IMR-90 (cell line): ENCODE data around the gene SENP5. TPM values are rescaled to one million over a fixed set of nuclear protein-coding genes. Genes with fewer than 3 reads are reported as not detected.

Source experiments
- ATAC-seq: fragments of 200-7000 bp; cut with Tn5 transposase; 2 replicates; pipeline ENCODE4 v1.9.1; 2020; ENCODE audit warnings: low read depth, mild to moderate bottlenecking, moderate library complexity
- BruUV-seq: library from RNA; stranded (reverse); fragments of 400-500 nt; replicated peaks from 2 replicates; lab custom pipeline; 2021; lab: Mats Ljungman, UMichigan
- CTCF ChIA-PET: fragments of 300-600 bp; formaldehyde crosslinking; extraction: SDS; loops from one replicate; lab custom pipeline; 2021; ENCODE audit warnings: antibody characterized with exemption; lab: Yijun Ruan, JAX
- POLR2A ChIA-PET: fragments of 300-600 bp; sonication (Branson Sonifier 250); formaldehyde crosslinking; loops from one replicate; lab custom pipeline; 2022; ENCODE audit warnings: antibody characterized with exemption; ENCODE audit not compliant: unreplicated experiment; lab: Charles Lee
- DNase-seq: peaks from one replicate; pipeline ENCODE4 v3.0.0; 2013
- H2AFZ ChIP-seq: replicated peaks from 2 replicates; pipeline ENCODE3; 2013; ENCODE audit warnings: low read length, mild to moderate bottlenecking; ENCODE audit not compliant: poor library complexity
- H2AK5ac ChIP-seq: 2 replicates; pipeline ENCODE4 v1.6.1; 2013; ENCODE audit warnings: low read depth, low read length, inconsistent platforms
- H2AK9ac ChIP-seq: replicated peaks from 2 replicates; pipeline ENCODE3; 2013; ENCODE audit warnings: mild to moderate bottlenecking, low read depth, low read length, moderate library complexity; ENCODE audit not compliant: poor library complexity
- H2BK120ac ChIP-seq: 2 replicates; pipeline ENCODE4 v1.6.1; 2013; ENCODE audit warnings: low read depth, low read length, inconsistent platforms
- H2BK15ac ChIP-seq: 3 replicates; pipeline ENCODE4 v1.6.1; 2013; ENCODE audit warnings: low read depth, low read length, inconsistent platforms
- H2BK20ac ChIP-seq: 2 replicates; pipeline ENCODE4 v1.6.1; 2013; ENCODE audit warnings: low read depth, mild to moderate bottlenecking, inconsistent platforms, low read length, moderate library complexity
- H2BK5ac ChIP-seq: 2 replicates; pipeline ENCODE4 v1.6.1; 2013; ENCODE audit warnings: mild to moderate bottlenecking, low read depth, low read length, inconsistent platforms; ENCODE audit not compliant: poor library complexity, severe bottlenecking
- H3K14ac ChIP-seq: replicated peaks from 2 replicates; pipeline ENCODE4 v1.6.1; 2013; ENCODE audit warnings: low read depth, low read length, inconsistent platforms
- H3K18ac ChIP-seq: 2 replicates; pipeline ENCODE4 v1.6.1; 2013; ENCODE audit warnings: low read depth, low read length, control low read depth
- H3K23ac ChIP-seq: 2 replicates; pipeline ENCODE4 v1.6.1; 2013; ENCODE audit warnings: low read depth, low read length, inconsistent platforms
- H3K27ac ChIP-seq: 2 replicates; pipeline ENCODE4 v1.5.1; 2013; ENCODE audit warnings: mild to moderate bottlenecking, control low read depth, low read length; ENCODE audit not compliant: insufficient read depth
- H3K27me3 ChIP-seq: 2 replicates; pipeline ENCODE4 v1.6.1; 2013; ENCODE audit warnings: low read length; ENCODE audit not compliant: control insufficient read depth, insufficient read depth
- H3K36me3 ChIP-seq: 2 replicates; pipeline ENCODE4 v1.6.1; 2013; ENCODE audit warnings: low read length, mixed read lengths; ENCODE audit not compliant: control insufficient read depth, insufficient read depth
- H3K4ac ChIP-seq: 2 replicates; pipeline ENCODE4 v1.6.1; 2013; ENCODE audit warnings: low read depth, low read length, inconsistent platforms
- H3K4me1 ChIP-seq: 2 replicates; pipeline ENCODE4 v1.6.1; 2013; ENCODE audit warnings: low read length, mixed read lengths; ENCODE audit not compliant: control insufficient read depth, insufficient read depth
- H3K4me2 ChIP-seq: 2 replicates; pipeline ENCODE4 v1.6.1; 2013; ENCODE audit warnings: low read depth, mild to moderate bottlenecking, control low read depth, low read length, moderate library complexity
- H3K4me3 ChIP-seq: 2 replicates; pipeline ENCODE4 v1.5.1; 2013; ENCODE audit warnings: low read depth, mild to moderate bottlenecking, control low read depth, low read length, moderate library complexity; ENCODE audit not compliant: insufficient read depth
- H3K56ac ChIP-seq: 2 replicates; pipeline ENCODE4 v1.6.1; 2013; ENCODE audit warnings: low read length, inconsistent platforms; ENCODE audit not compliant: insufficient read depth; ENCODE audit errors: extremely low read depth
- H3K79me1 ChIP-seq, 2 experiments: 2 replicates each; pipeline ENCODE4 v1.6.1; 2013; ENCODE audit warnings: low read length in 2 of 2, inconsistent platforms in 1 of 2, low read depth in 1 of 2
- H3K9ac ChIP-seq: 2 replicates; pipeline ENCODE4 v1.6.1; 2013; ENCODE audit warnings: low read depth, low read length, control low read depth
- H3K9me1 ChIP-seq: 2 replicates; pipeline ENCODE4 v1.6.1; 2013; ENCODE audit warnings: low read length, inconsistent platforms; ENCODE audit not compliant: insufficient read depth
- H3K9me3 ChIP-seq: 2 replicates; pipeline ENCODE4 v1.6.1; 2013; ENCODE audit warnings: low read length; ENCODE audit not compliant: control insufficient read depth, insufficient read depth
- H4K20me1 ChIP-seq: 2 replicates; pipeline ENCODE4 v1.6.1; 2013; ENCODE audit warnings: low read length, inconsistent platforms; ENCODE audit not compliant: insufficient read depth
- H4K5ac ChIP-seq: 2 replicates; pipeline ENCODE4 v1.6.1; 2013; ENCODE audit warnings: mild to moderate bottlenecking, low read depth, low read length, control low read depth
- H4K8ac ChIP-seq, 2 experiments: 2 replicates each; pipeline ENCODE4 v1.6.1; 2013; ENCODE audit warnings: low read depth in 2 of 2, low read length in 2 of 2, control low read depth in 1 of 2, inconsistent platforms in 1 of 2
- H4K91ac ChIP-seq: 2 replicates; pipeline ENCODE4 v1.6.1; 2013; ENCODE audit warnings: low read depth, low read length, inconsistent platforms; ENCODE audit not compliant: insufficient read depth
- BHLHE40 ChIP-seq: fragments of 150-350 bp; IDR thresholded peaks from 2 replicates; pipeline ENCODE4 v1.6.1; 2016; ENCODE audit warnings: mild to moderate bottlenecking, low read depth, low read length
- CEBPB ChIP-seq: IDR thresholded peaks from 2 replicates; pipeline ENCODE4 v1.6.1; 2012; ENCODE audit warnings: low read depth, low read length, improper control_type of control experiment
- CHD1 ChIP-seq: IDR thresholded peaks from 2 replicates; pipeline ENCODE4 v1.6.1; 2012; ENCODE audit warnings: low read depth, low read length, improper control_type of control experiment
- CTCF ChIP-seq: conservative IDR thresholded peaks from 2 replicates; pipeline ENCODE4 v1.5.1; 2012; ENCODE audit warnings: mild to moderate bottlenecking, low read depth, low read length, improper control_type of control experiment
- FOS ChIP-seq: fragments of 150-350 bp; IDR thresholded peaks from 2 replicates; pipeline ENCODE4 v1.6.1; 2016; ENCODE audit warnings: low read depth, low read length
- MAFK ChIP-seq: IDR thresholded peaks from 2 replicates; pipeline ENCODE4 v1.6.1; 2012; ENCODE audit warnings: low read depth, low read length, improper control_type of control experiment
- MAZ ChIP-seq: IDR thresholded peaks from 2 replicates; pipeline ENCODE4 v1.6.1; 2012; ENCODE audit warnings: low read depth, mild to moderate bottlenecking, low read length, improper control_type of control experiment, moderate library complexity, borderline replicate concordance
- MXI1 ChIP-seq: IDR thresholded peaks from 2 replicates; pipeline ENCODE4 v1.6.1; 2012; ENCODE audit warnings: low read depth, mild to moderate bottlenecking, low read length, moderate library complexity, borderline replicate concordance
- NFE2L2 ChIP-seq: fragments of 150-350 bp; IDR thresholded peaks from 2 replicates; pipeline ENCODE4 v1.6.1; 2016; ENCODE audit warnings: low read depth, mild to moderate bottlenecking, low read length
- POLR2A ChIP-seq: IDR thresholded peaks from 2 replicates; pipeline ENCODE4 v1.6.1; 2012; ENCODE audit warnings: mild to moderate bottlenecking, low read depth, low read length
- RAD21 ChIP-seq: IDR thresholded peaks from 2 replicates; pipeline ENCODE4 v1.6.1; 2012; ENCODE audit warnings: low read length, improper control_type of control experiment
- SMC3 ChIP-seq: fragments of 150-350 bp; IDR thresholded peaks from 2 replicates; pipeline ENCODE4 v1.6.1; 2016; ENCODE audit warnings: low read depth, mild to moderate bottlenecking, antibody characterized with exemption, low read length, moderate library complexity
- WGBS, 2 experiments: methylation state at CpG; one replicate each; pipeline versions ENCODE4 v1.1.5 to v1.1.7; 2013; ENCODE audit warnings: missing lambda C conversion rate in 2 of 2; ENCODE audit not compliant: insufficient read length in 1 of 2; ENCODE audit errors: extremely low coverage in 2 of 2; 5-methylcytosine and 5-hydroxymethylcytosine counted together
- dilution Hi-C: fragments of 300-500 bp; cut with HindIII; formaldehyde crosslinking; loops from one replicate; pipeline ENCODE4 v1.14.3; 2018; ENCODE audit warnings: low sequenced_read_pairs; ENCODE audit not compliant: unreplicated experiment
- in situ Hi-C: fragments of 300-500 bp; cut with MboI; formaldehyde crosslinking; loops from 3 replicates; pipeline ENCODE4 v1.14.3; 2019; ENCODE audit warnings: low sequenced_read_pairs, inconsistent platforms, mixed read lengths
- intact Hi-C: fragments of 100-400 bp; cut with micrococcal nuclease; formaldehyde crosslinking; loops from 2 replicates; pipeline ENCODE4 v1.10.0; 2022
- polyA plus RNA-seq, 3 experiments: library from polyadenylated mRNA; depleted of rRNA; stranded (reverse); fragments of >200 nt; gene quantifications; 2 replicates each; pipeline ENCODE4 v1.2.3, GENCODE V29; 2012; ENCODE audit warnings: low replicate concordance in 1 of 3
- total RNA-seq: library from RNA; depleted of rRNA; stranded (reverse); fragments of >200 nt; gene quantifications from 2 replicates; pipeline ENCODE4 v1.2.3, GENCODE V29; 2012
- TF ChIP-seq, protein P1 (sequence below): fragments of 150-350 bp; IDR thresholded peaks from 2 replicates; pipeline ENCODE4 v1.6.1; 2016; ENCODE audit warnings: low read depth, mild to moderate bottlenecking, low read length, moderate library complexity, borderline replicate concordance
- TF ChIP-seq, protein P2 (sequence below): fragments of 150-350 bp; IDR thresholded peaks from 2 replicates; pipeline ENCODE4 v1.6.1; 2017; ENCODE audit warnings: mild to moderate bottlenecking, antibody characterized with exemption, low read length, low read depth

Gene SENP5
- total and polyA plus RNA-seq, 2 of the 4 experiments (the other 2 are of a cell fraction): 7.4 to 44.4 TPM

DNA sequence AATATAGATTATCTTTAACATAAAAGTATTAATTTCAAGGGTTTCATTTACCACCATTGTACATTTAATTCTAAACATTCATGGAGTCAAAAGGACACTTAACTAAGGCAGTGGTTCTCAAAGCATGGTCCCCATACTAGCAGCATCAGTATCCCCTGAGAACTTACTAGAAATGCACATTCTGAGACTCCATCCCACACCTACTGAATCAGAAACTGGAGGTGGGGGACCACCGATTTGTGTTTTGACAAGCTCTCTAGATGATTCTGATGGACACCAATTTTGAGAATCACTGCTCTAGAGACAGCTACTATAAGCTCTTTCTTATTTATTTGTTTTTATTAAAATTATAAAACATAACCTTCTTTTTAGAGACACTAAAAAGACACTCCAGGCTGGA is 34.0 kb downstream of the SENP5 start:
- Histone ChIP-seq H3K9me3 (no peaks in the 10 kb centered on the region), H2AK9ac (no peak overlapping the region), H2BK120ac (no peak overlapping the region), H4K91ac (no peak overlapping the region), H2BK20ac (no peak overlapping the region), H3K56ac (no peak overlapping the region), H3K4me1 (0 out of 2 replicates have a peak, but pooled peaks cover 2% of the 10 kb centered on the region), H3K14ac (no peak overlapping the region), H2BK5ac (no peak overlapping the region), H3K4me3 (no peak overlapping the region), H3K4ac (no peak overlapping the region), H4K5ac (no peak overlapping the region), H3K36me3 (peaks cover 28% of the 10 kb centered on the region), H4K20me1 (0 out of 2 replicates have a peak, but pooled peaks cover 3% of the 10 kb centered on the region), H2AK5ac (no peak overlapping the region), H3K27me3 (no peaks in the 10 kb centered on the region), H3K18ac (no peak overlapping the region), H3K23ac (no peak overlapping the region), H3K79me1 (peaks cover 9 to 20% of the 10 kb centered on the region in 2 experiments; a peak in 3 of 4 replicates), H4K8ac (no peak overlapping the region), H2BK15ac (no peak overlapping the region), H3K9me1 (no peaks in the 10 kb centered on the region; the same call in 1 of the 2 replicates), H3K9ac (no peak overlapping the region), H3K27ac (no peak overlapping the region), H3K4me2 (no peak overlapping the region), H2AFZ (no peak overlapping the region)
- intact Hi-C loops: no loop called here
- dilution Hi-C loops: no loop called here
- ChIA-PET CTCF (no interaction called here), POLR2A (no interaction called here)
- BruUV-seq: no TSS peak
- DNase-seq (no peak), ATAC-seq (no peak)
- no peak for TF ChIP-seq BHLHE40
- no peak for TF ChIP-seq RAD21
- TF ChIP-seq MXI1: no peak
- TF ChIP-seq, protein P1, sequence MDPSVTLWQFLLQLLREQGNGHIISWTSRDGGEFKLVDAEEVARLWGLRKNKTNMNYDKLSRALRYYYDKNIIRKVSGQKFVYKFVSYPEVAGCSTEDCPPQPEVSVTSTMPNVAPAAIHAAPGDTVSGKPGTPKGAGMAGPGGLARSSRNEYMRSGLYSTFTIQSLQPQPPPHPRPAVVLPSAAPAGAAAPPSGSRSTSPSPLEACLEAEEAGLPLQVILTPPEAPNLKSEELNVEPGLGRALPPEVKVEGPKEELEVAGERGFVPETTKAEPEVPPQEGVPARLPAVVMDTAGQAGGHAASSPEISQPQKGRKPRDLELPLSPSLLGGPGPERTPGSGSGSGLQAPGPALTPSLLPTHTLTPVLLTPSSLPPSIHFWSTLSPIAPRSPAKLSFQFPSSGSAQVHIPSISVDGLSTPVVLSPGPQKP: no peak
- TF ChIP-seq MAFK: no peak
- no peak for TF ChIP-seq POLR2A
- TF ChIP-seq CEBPB: no peak
- TF ChIP-seq MAZ: no peak
- no peak for TF ChIP-seq CHD1
- TF ChIP-seq CTCF: no peak
- no peak for TF ChIP-seq FOS
- TF ChIP-seq, protein P2, sequence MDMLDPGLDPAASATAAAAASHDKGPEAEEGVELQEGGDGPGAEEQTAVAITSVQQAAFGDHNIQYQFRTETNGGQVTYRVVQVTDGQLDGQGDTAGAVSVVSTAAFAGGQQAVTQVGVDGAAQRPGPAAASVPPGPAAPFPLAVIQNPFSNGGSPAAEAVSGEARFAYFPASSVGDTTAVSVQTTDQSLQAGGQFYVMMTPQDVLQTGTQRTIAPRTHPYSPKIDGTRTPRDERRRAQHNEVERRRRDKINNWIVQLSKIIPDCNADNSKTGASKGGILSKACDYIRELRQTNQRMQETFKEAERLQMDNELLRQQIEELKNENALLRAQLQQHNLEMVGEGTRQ: no peak
- no peak for TF ChIP-seq SMC3
- no peak for TF ChIP-seq NFE2L2
- no CpG with 5 or more reads among the region's 1 CpG for WGBS, 2 experiments
- in situ Hi-C loops: no loop called here
